CD14-positive monocyte (primary cell): ENCODE data around the gene CHADL. TPM values are rescaled to one million over a fixed set of nuclear protein-coding genes. Genes with fewer than 3 reads are reported as not detected.

Source experiments
- DNase-seq, 3 donors: peaks; one replicate each; pipeline ENCODE4 v3.0.0-alpha.2; 2011 to 2022
- H2AFZ ChIP-seq: 2 replicates; pipeline ENCODE4 v1.6.0; 2012; ENCODE audit warnings: mild to moderate bottlenecking, low read depth, low read length, inconsistent platforms; ENCODE audit not compliant: insufficient read depth, poor library complexity, severe bottlenecking
- H3K27ac ChIP-seq, 2 donors: 1 replicate in 1 of 2; 2 replicates in 1 of 2; pipeline ENCODE4 v1.5.1; 2012 to 2013; ENCODE audit warnings: low read length in 2 of 2, control low read depth in 1 of 2, inconsistent platforms in 1 of 2, low read depth in 1 of 2, mild to moderate bottlenecking in 1 of 2
- H3K27me3 ChIP-seq, 2 donors: one replicate each; pipeline versions ENCODE4 v1.6.0 to v1.6.1; 2011 to 2013; ENCODE audit warnings: low read length in 2 of 2; ENCODE audit not compliant: control insufficient read depth in 2 of 2, insufficient read depth in 2 of 2
- H3K36me3 ChIP-seq, 2 donors: replicated peaks in 1 of 2; 1 replicate in 1 of 2; 2 replicates in 1 of 2; pipeline versions ENCODE4 v1.5.1 to v1.6.1; 2012 to 2013; ENCODE audit warnings: low read length in 2 of 2, control low read depth in 1 of 2, inconsistent platforms in 1 of 2, mild to moderate bottlenecking in 1 of 2; ENCODE audit not compliant: insufficient read depth in 2 of 2, control insufficient read depth in 1 of 2
- H3K4me1 ChIP-seq, 2 donors: 1 replicate in 1 of 2; 2 replicates in 1 of 2; pipeline versions ENCODE4 v1.5.1 to v1.6.1; 2012 to 2013; ENCODE audit warnings: low read length in 2 of 2, control low read depth in 1 of 2, inconsistent platforms in 1 of 2, mild to moderate bottlenecking in 1 of 2, moderate library complexity in 1 of 2; ENCODE audit not compliant: insufficient read depth in 2 of 2, control insufficient read depth in 1 of 2
- H3K4me2 ChIP-seq: replicated peaks from 2 replicates; pipeline ENCODE3; 2012; ENCODE audit warnings: low read length, moderate library complexity, mild to moderate bottlenecking; ENCODE audit not compliant: poor library complexity, severe bottlenecking; ENCODE audit errors: extremely low read depth
- H3K4me3 ChIP-seq, 3 experiments: fragments of 200-600 bp in 1 of 3; sonication (generic) in 1 of 3; replicated peaks in 1 of 3; 1 replicate in 2 of 3; 2 replicates in 1 of 3; pipeline ENCODE4 v1.5.1; 2011 to 2013; ENCODE audit warnings: low read length in 3 of 3, mild to moderate bottlenecking in 3 of 3, control low read depth in 2 of 3, low read depth in 2 of 3, inconsistent platforms in 1 of 3, moderate library complexity in 1 of 3
- H3K79me2 ChIP-seq: 2 replicates; pipeline ENCODE4 v1.6.0; 2012; ENCODE audit warnings: mild to moderate bottlenecking, control low read depth, inconsistent platforms, low read length, moderate library complexity; ENCODE audit not compliant: insufficient read depth
- H3K9ac ChIP-seq: 2 replicates; pipeline ENCODE4 v1.6.0; 2017; ENCODE audit warnings: low read length, mild to moderate bottlenecking; ENCODE audit not compliant: insufficient read depth, poor library complexity, severe bottlenecking
- H3K9me3 ChIP-seq, 2 donors: replicated peaks in 1 of 2; 1 replicate in 1 of 2; 2 replicates in 1 of 2; pipeline versions ENCODE4 v1.5.1 to v1.6.1; 2012 to 2013; ENCODE audit warnings: low read length in 2 of 2, control low read depth in 1 of 2; ENCODE audit not compliant: control insufficient read depth in 1 of 2, insufficient read depth in 1 of 2
- H4K20me1 ChIP-seq: 2 replicates; pipeline ENCODE4 v1.6.0; 2012; ENCODE audit warnings: mild to moderate bottlenecking, low read length, control low read depth, moderate library complexity; ENCODE audit not compliant: insufficient read depth
- H3K27ac Mint-ChIP-seq, 7 donors: one replicate each; pipeline ENCODE4 v1.8.0; 2020; ENCODE audit warnings: mild to moderate bottlenecking in 7 of 7, mixed read lengths in 7 of 7, moderate library complexity in 6 of 7, inconsistent platforms in 2 of 7
- H3K27me3 Mint-ChIP-seq, 3 donors: one replicate each; pipeline ENCODE4 v1.8.0; 2021 to 2022; ENCODE audit warnings: low read depth in 3 of 3, mild to moderate bottlenecking in 3 of 3, mixed read lengths in 3 of 3, moderate library complexity in 3 of 3, inconsistent platforms in 1 of 3
- H3K36me3 Mint-ChIP-seq, 2 donors: one replicate each; pipeline ENCODE4 v1.8.0; 2020; ENCODE audit warnings: mixed read lengths in 2 of 2, inconsistent platforms in 1 of 2, mild to moderate bottlenecking in 1 of 2
- H3K4me1 Mint-ChIP-seq: one replicate; pipeline ENCODE4 v1.8.0; 2020; ENCODE audit warnings: mild to moderate bottlenecking, mixed read lengths
- H3K4me3 Mint-ChIP-seq, 2 donors: one replicate each; pipeline ENCODE4 v1.8.0; 2020; ENCODE audit warnings: mild to moderate bottlenecking in 2 of 2, mixed read lengths in 2 of 2, moderate library complexity in 1 of 2
- H3K9me3 Mint-ChIP-seq, 7 donors: one replicate each; pipeline ENCODE4 v1.8.0; 2020 to 2022; ENCODE audit warnings: mixed read lengths in 7 of 7, mild to moderate bottlenecking in 6 of 7, moderate library complexity in 6 of 7, inconsistent platforms in 2 of 7
- CTCF ChIP-seq: fragments of 200-600 bp; IDR thresholded peaks from one replicate; pipeline ENCODE4 v1.8.0; 2022; ENCODE audit warnings: antibody characterized with exemption, mild to moderate bottlenecking
- WGBS: methylation state at CpG from one replicate; pipeline ENCODE4 v1.1.5; 2013; ENCODE audit warnings: missing lambda C conversion rate; ENCODE audit not compliant: insufficient coverage; 5-methylcytosine and 5-hydroxymethylcytosine counted together
- intact Hi-C, 2 donors: fragments of 100-400 bp; cut with micrococcal nuclease; formaldehyde crosslinking; loops; one replicate each; pipeline versions ENCODE4 v1.15.0 to v1.15.1; 2023
- polyA plus RNA-seq, 3 donors: library from polyadenylated mRNA; depleted of rRNA in 1 of 3; unstranded in 2 of 3; stranded (reverse) in 1 of 3; fragments of 300-500 nt in 2 of 3; fragments of >200 nt in 1 of 3; fragmentation: Illumina TruSeq in 2 of 3; gene quantifications; 1 replicate in 2 of 3; 2 replicates in 1 of 3; pipeline ENCODE4 v1.2.3, GENCODE V29; 2012 to 2021

The CHADL gene
- polyA plus RNA-seq, 3 donors: 0.11 to 0.35 (median 0.27) TPM

GRCh38 chr22:41263704-41264103, 23.0 kb upstream of the CHADL start:
- TF ChIP-seq CTCF: no peak
- Histone ChIP-seq H3K27ac (no peak overlapping the region), H3K9me3 (no peaks in the 10 kb centered on the region), H3K36me3 (peaks cover 88 to 99% of the 10 kb centered on the region in 2 donors), H4K20me1 (peaks cover 4% of the 10 kb centered on the region), H2AFZ (no peak overlapping the region), H3K9ac (no peak overlapping the region), H3K27me3 (no peaks in the 10 kb centered on the region), H3K4me1 (no peaks in the 10 kb centered on the region), H3K4me3 (no peak overlapping the region), H3K79me2 (peaks cover 14% of the 10 kb centered on the region), H3K4me2 (no peak overlapping the region)
- 100% methylated on average over 2 of the region's 2 CpGs for whole genome bisulfite sequencing
- H3K36me3 Mint-ChIP-seq: peaks cover 81 to 98% of the 10 kb centered on the region in 2 donors
- no peaks in the 10 kb centered on the region for H3K9me3 Mint-ChIP-seq
- H3K4me1 Mint-ChIP-seq: no peaks in the 10 kb centered on the region
- H3K27ac Mint-ChIP-seq: peak overlapping the region in 1 of 7 donors; percentile 64
- intact Hi-C loops: no loop called here
- no peak overlapping the region for H3K4me3 Mint-ChIP-seq
- no peak for DNase-seq
- H3K27me3 Mint-ChIP-seq: peaks cover 0 to 2% (median 2%) of the 10 kb centered on the region in 3 donors

GRCh38 chr22:41262250-41262765, 21.6 kb upstream of the CHADL start:
- Histone ChIP-seq H3K36me3 (peaks cover 89 to 99% of the 10 kb centered on the region in 2 donors), H3K9me3 (no peaks in the 10 kb centered on the region), H3K27ac (peak overlapping the region in 1 of 2 donors; percentile 26), H3K79me2 (peaks cover 10% of the 10 kb centered on the region), H3K4me1 (no peaks in the 10 kb centered on the region), H2AFZ (no peak overlapping the region), H3K27me3 (no peaks in the 10 kb centered on the region), H3K4me2 (no peak overlapping the region), H3K4me3 (no peak overlapping the region), H3K9ac (no peak overlapping the region), H4K20me1 (peaks cover 4% of the 10 kb centered on the region)
- no peak for TF ChIP-seq CTCF
- Mint-ChIP-seq H3K4me1 (no peaks in the 10 kb centered on the region), H3K27ac (peak overlapping the region in 2 of 7 donors; percentile 16 to 43), H3K36me3 (peaks cover 81 to 98% of the 10 kb centered on the region in 2 donors), H3K4me3 (no peak overlapping the region), H3K27me3 (peaks cover 0 to 4% (median 2%) of the 10 kb centered on the region in 3 donors), H3K9me3 (no peaks in the 10 kb centered on the region)
- intact Hi-C loops: no loop called here
- WGBS: 98% methylated on average over 13 of the region's 15 CpGs
- DNase-seq: no peak
